Spleen (tissue), 11 donors: ENCODE measurements around the gene TARP.
"Not testable (repeated sequence)": the region's sequence is repeated elsewhere in the genome, so short reads cannot be mapped to it uniquely, and the experiment has no call there.

Source experiments
- DNase-seq: peaks from one replicate; pipeline ENCODE4 v3.0.0-alpha.2; 2020
- H3K27ac ChIP-seq, 8 donors: fragments of 200-600 bp; sonication (generic) in 7 of 8; 1 replicate in 4 of 8; 2 replicates in 4 of 8; pipeline versions ENCODE4 v1.5.0 to v1.8.0; 2016 to 2021; ENCODE audit warnings: inconsistent platforms in 4 of 8, mild to moderate bottlenecking in 4 of 8, moderate library complexity in 1 of 8
- H3K27me3 ChIP-seq, 7 donors: fragments of 200-600 bp; sonication (generic) in 6 of 7; replicated peaks in 1 of 7; 1 replicate in 4 of 7; 2 replicates in 3 of 7; pipeline versions ENCODE4 v1.5.0 to v1.8.0; 2016 to 2021; ENCODE audit warnings: inconsistent platforms in 3 of 7, mild to moderate bottlenecking in 1 of 7
- H3K36me3 ChIP-seq, 6 donors: fragments of 200-600 bp; sonication (generic) in 5 of 6; 1 replicate in 4 of 6; 2 replicates in 2 of 6; pipeline versions ENCODE4 v1.5.0 to v1.8.0; 2016 to 2021; ENCODE audit warnings: inconsistent platforms in 2 of 6
- H3K4me1 ChIP-seq, 6 donors: fragments of 200-600 bp; sonication (generic) in 5 of 6; 1 replicate in 3 of 6; 2 replicates in 3 of 6; pipeline versions ENCODE4 v1.5.0 to v1.8.0; 2016 to 2021; ENCODE audit warnings: inconsistent platforms in 3 of 6
- H3K4me3 ChIP-seq, 8 donors: fragments of 200-600 bp; sonication (generic) in 7 of 8; 1 replicate in 4 of 8; 2 replicates in 4 of 8; pipeline versions ENCODE4 v1.5.0 to v1.8.0; 2016 to 2021; ENCODE audit warnings: inconsistent platforms in 4 of 8, mild to moderate bottlenecking in 4 of 8, moderate library complexity in 2 of 8
- H3K9me3 ChIP-seq, 8 donors: fragments of 200-600 bp; sonication (generic) in 7 of 8; 1 replicate in 4 of 8; 2 replicates in 4 of 8; pipeline versions ENCODE4 v1.5.0 to v1.8.0; 2016 to 2021; ENCODE audit warnings: inconsistent platforms in 4 of 8
- CTCF ChIP-seq, 11 experiments: fragments of 200-600 bp in 7 of 11; fragments of 450-650 bp in 4 of 11; sonication (generic) in 4 of 11; IDR thresholded peaks in 8 of 11; conservative IDR thresholded peaks in 3 of 11; 1 replicate in 7 of 11; 2 replicates in 4 of 11; pipeline versions ENCODE4 v1.4.0 to v1.8.0; 2016 to 2021; ENCODE audit warnings: antibody characterized with exemption in 11 of 11, inconsistent platforms in 4 of 11, mild to moderate bottlenecking in 1 of 11
- POLR2A ChIP-seq, 3 donors: fragments of 450-650 bp; IDR thresholded peaks; one replicate each; pipeline ENCODE4 v1.5.1; 2017; ENCODE audit warnings: antibody characterized with exemption in 3 of 3, mild to moderate bottlenecking in 1 of 3
- POLR2AphosphoS5 ChIP-seq, 3 donors: sonication (generic); formaldehyde crosslinking; IDR thresholded peaks; one replicate each; pipeline ENCODE4 v1.5.1; 2017; ENCODE audit warnings: antibody characterized with exemption in 3 of 3
- WGBS, 5 donors: extraction: QIAGEN DNeasy Blood & Tissue Kit in 3 of 5; methylation state at CpG; one replicate each; pipeline versions ENCODE4 v1.1.5 to v1.1.7; 2013 to 2018; 5-methylcytosine and 5-hydroxymethylcytosine counted together
- intact Hi-C: fragments of 100-400 bp; cut with DNase I; formaldehyde crosslinking; loops from one replicate; pipeline ENCODE4 v1.15.0; 2023; ENCODE audit warnings: low total_unique reads
- donor health status: healthy with polysubstance abuse.
- donor health status: DM: no; HTN: no; CAD: no; lungs with moderate emphysema.
- donor health status: DM: no; HTN: no; CAD: no.
- donor health status: Bipolar disorder and iron deficiency.
- donor health status: healthy.
- donor health status: DM: no; HTN: no; CAD: no.
- donor health status: DM: yes; HTN: yes; CAD: no.

TARP gene

DNA sequence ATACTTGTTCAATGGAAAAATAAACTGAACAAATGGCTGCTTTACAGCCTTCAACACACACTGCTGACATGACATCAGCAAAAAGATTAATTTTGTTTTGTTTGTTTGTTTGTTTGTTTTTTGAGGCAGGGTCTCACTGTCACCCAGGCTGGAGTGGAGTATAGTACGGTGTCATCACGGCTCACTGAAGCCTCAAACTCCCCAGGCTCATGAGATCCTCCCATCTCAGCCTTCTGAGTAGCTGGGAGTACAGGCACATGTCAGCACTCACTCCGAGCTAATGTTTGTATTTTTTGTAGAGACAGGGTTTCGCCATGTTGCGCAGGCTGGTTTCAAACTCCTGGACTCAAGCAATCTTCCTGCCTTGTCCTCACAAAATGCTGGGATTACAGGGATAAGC lies 10.9 kb downstream of the TARP start:
- TF ChIP-seq POLR2AphosphoS5 (IDR thresholded peaks at IDR 0.05) (no peak), POLR2A (IDR thresholded peaks at IDR 0.05) (no peak), CTCF (IDR thresholded peaks at IDR 0.05 in 8 of 11, conservative IDR thresholded peaks at IDR 0.05 in 3 of 11) (no peak)
- WGBS, 5 donors, result 73 to 93% (median 85%) methylated on average over 5 of the region's 5 CpGs
- intact Hi-C loops, result no loop called here
- Histone ChIP-seq H3K27ac (peak overlapping the region in 3 of 8 donors; percentile 11 to 41 (median 21)), H3K9me3 (no peaks in the 10 kb centered on the region), H3K36me3 (no peaks in the 10 kb centered on the region), H3K27me3 (no peaks in the 10 kb centered on the region), H3K4me3 (no peak overlapping the region), H3K4me1 (peaks cover 0 to 12% (median 0%) of the 10 kb centered on the region in 6 donors)
- no peak for DNase-seq

- Histone ChIP-seq H3K4me1 (peaks cover 0 to 18% (median 0%) of the 10 kb centered on the region in 6 donors), H3K27ac (peak overlapping the region in 1 of 8 donors; percentile 41)
- intact Hi-C loops, H3K36me3 ChIP-seq, DNase-seq, H3K27me3 ChIP-seq, H3K9me3 ChIP-seq, H3K4me3 ChIP-seq: not testable (repeated sequence)
- WGBS, 5 donors, result 76 to 82% (median 77%) methylated on average over 2 of the region's 2 CpGs
Measured at GRCh38 chr7:38262026-38262425, 11.4 kb downstream of the TARP start.

DNA sequence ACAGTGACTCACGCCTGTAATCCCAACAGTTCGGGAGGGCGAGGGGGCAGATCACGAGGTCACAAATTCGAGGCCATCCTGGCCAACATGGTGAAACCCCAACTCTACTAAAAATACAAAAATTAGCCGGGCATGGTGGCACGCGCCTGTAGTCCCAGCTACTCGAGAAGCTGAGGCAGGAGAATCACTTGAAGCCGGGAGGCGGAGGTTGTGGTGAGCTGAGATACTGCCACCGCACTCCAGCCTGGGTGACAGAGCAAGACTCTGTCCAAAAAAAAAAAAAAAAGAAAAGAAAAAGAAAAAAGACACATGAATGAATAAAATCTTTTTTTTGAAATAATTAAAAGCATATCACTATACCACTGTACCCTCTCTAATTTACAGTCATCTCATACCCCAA lies 11.8 kb downstream of the TARP start:
- peaks cover 0 to 22% (median 0%) of the 10 kb centered on the region in 6 donors for H3K4me1 ChIP-seq
- DNase-seq, H3K4me3 ChIP-seq, H3K27me3 ChIP-seq, intact Hi-C loops, H3K36me3 ChIP-seq, H3K9me3 ChIP-seq: not testable (repeated sequence)
- H3K27ac ChIP-seq, result peak overlapping the region in 1 of 8 donors; percentile 15
- WGBS, 5 donors, result 83 to 91% (median 86%) methylated on average over 12 of the region's 12 CpGs

DNA sequence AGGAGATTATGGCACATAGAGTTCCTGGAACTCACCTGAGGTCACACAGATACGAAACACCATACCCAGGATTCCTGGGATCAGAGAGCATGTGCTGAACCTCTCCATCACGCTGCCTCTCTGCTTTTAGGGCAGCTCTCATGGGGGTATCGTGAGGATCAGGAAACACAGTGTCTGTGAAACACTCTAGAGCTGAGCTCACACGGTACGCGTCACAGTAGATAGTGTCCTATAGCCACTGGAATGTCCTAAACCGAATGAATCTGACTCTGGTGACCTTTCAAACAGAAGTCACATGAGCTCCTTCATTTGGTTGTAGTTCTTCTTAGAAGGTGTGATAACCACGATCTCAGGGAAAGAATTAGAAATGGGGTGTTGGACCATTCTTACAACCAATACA lies 14.3 kb downstream of the TARP start:
- Histone ChIP-seq H3K27ac (peak overlapping the region in 1 of 8 donors; percentile 52), H3K4me1 (peaks cover 0 to 38% (median 0%) of the 10 kb centered on the region in 6 donors)
- DNase-seq, H3K4me3 ChIP-seq, intact Hi-C loops, H3K27me3 ChIP-seq, H3K9me3 ChIP-seq, H3K36me3 ChIP-seq: not testable (repeated sequence)
- WGBS, 5 donors, result 83 to 89% (median 86%) methylated on average over 8 of the region's 8 CpGs

DNA sequence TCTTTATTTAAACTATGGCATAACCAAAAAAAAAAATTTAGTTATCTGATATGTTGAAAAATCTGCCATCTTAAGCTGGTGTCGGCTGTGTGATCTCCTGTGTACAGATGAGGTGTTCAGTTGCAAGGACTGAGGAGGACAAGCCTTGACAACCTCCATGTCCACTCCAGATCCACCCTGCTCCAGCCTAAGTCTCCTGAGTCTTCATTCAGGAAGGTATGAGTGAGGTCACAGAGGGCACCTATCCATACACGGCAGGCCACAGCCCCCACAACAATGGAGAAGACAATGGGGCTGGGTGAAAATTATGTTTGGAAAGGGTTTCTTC lies 16.1 kb downstream of the TARP start:
- intact Hi-C loops, result no loop called here
- H3K4me3 ChIP-seq, result no peak overlapping the region
- H3K27me3 ChIP-seq, result no peaks in the 10 kb centered on the region
- no peaks in the 10 kb centered on the region for H3K36me3 ChIP-seq
- peaks cover 0 to 35% (median 0%) of the 10 kb centered on the region in 6 donors for H3K4me1 ChIP-seq
- 38 to 67% (median 59%) methylated on average over 2 of the region's 2 CpGs for WGBS, 5 donors
- no peak for DNase-seq
- peak overlapping the region in 3 of 8 donors; percentile 51 to 81 (median 78) for H3K27ac ChIP-seq
- no peak for TF ChIP-seq CTCF (IDR thresholded peaks at IDR 0.05 in 8 of 11, conservative IDR thresholded peaks at IDR 0.05 in 3 of 11)
- no peak for TF ChIP-seq POLR2AphosphoS5 (IDR thresholded peaks at IDR 0.05)
- TF ChIP-seq POLR2A (IDR thresholded peaks at IDR 0.05), result no peak
- H3K9me3 ChIP-seq, result no peaks in the 10 kb centered on the region

DNA sequence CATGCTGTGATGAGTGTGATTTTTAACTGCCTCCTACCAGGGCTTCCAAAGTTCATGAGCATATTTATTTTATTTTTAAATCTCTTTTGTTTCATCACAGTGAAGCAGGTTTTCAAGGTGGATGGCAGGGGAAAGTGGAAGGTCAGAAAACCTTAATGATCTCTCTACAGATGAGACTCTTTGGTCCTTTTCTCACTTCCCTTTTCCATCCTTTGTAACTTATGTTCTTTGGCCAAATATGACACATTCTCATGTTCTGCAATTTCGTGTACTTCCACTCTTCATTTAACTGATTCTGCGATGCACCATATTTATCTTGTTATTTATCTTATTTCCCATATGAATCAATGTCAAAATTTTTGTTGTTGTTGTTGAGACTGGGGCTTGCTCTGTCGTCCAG lies 23.6 kb downstream of the TARP start:
- Histone ChIP-seq H3K4me3 (peak overlapping the region in 1 of 8 donors; percentile 25), H3K27ac (peak overlapping the region in 3 of 8 donors; percentile 40 to 47 (median 46))
- H3K27me3 ChIP-seq, H3K9me3 ChIP-seq, DNase-seq, intact Hi-C loops, H3K36me3 ChIP-seq, H3K4me1 ChIP-seq: not testable (repeated sequence)
- 40 to 63% (median 45%) methylated on average over 3 of the region's 3 CpGs for WGBS, 5 donors
